Spleen (tissue), 11 donors: ENCODE results near the gene CMC1. TPM values are rescaled to one million over a fixed set of nuclear protein-coding genes. Genes with fewer than 3 reads are reported as not detected.

Source experiments
- DNase-seq: peaks from one replicate; pipeline ENCODE4 v3.0.0-alpha.2; 2020
- H3K27ac ChIP-seq, 8 donors: fragments of 200-600 bp; sonication (generic) in 7 of 8; 1 replicate in 4 of 8; 2 replicates in 4 of 8; pipeline versions ENCODE4 v1.5.0 to v1.8.0; 2016 to 2021; ENCODE audit warnings: inconsistent platforms in 4 of 8, mild to moderate bottlenecking in 4 of 8, moderate library complexity in 1 of 8
- H3K27me3 ChIP-seq, 7 donors: fragments of 200-600 bp; sonication (generic) in 6 of 7; replicated peaks in 1 of 7; 1 replicate in 4 of 7; 2 replicates in 3 of 7; pipeline versions ENCODE4 v1.5.0 to v1.8.0; 2016 to 2021; ENCODE audit warnings: inconsistent platforms in 3 of 7, mild to moderate bottlenecking in 1 of 7
- H3K36me3 ChIP-seq, 6 donors: fragments of 200-600 bp; sonication (generic) in 5 of 6; 1 replicate in 4 of 6; 2 replicates in 2 of 6; pipeline versions ENCODE4 v1.5.0 to v1.8.0; 2016 to 2021; ENCODE audit warnings: inconsistent platforms in 2 of 6
- H3K4me1 ChIP-seq, 6 donors: fragments of 200-600 bp; sonication (generic) in 5 of 6; 1 replicate in 3 of 6; 2 replicates in 3 of 6; pipeline versions ENCODE4 v1.5.0 to v1.8.0; 2016 to 2021; ENCODE audit warnings: inconsistent platforms in 3 of 6
- H3K4me3 ChIP-seq, 8 donors: fragments of 200-600 bp; sonication (generic) in 7 of 8; 1 replicate in 4 of 8; 2 replicates in 4 of 8; pipeline versions ENCODE4 v1.5.0 to v1.8.0; 2016 to 2021; ENCODE audit warnings: inconsistent platforms in 4 of 8, mild to moderate bottlenecking in 4 of 8, moderate library complexity in 2 of 8
- H3K9me3 ChIP-seq, 8 donors: fragments of 200-600 bp; sonication (generic) in 7 of 8; 1 replicate in 4 of 8; 2 replicates in 4 of 8; pipeline versions ENCODE4 v1.5.0 to v1.8.0; 2016 to 2021; ENCODE audit warnings: inconsistent platforms in 4 of 8
- POLR2A ChIP-seq, 3 donors: fragments of 450-650 bp; IDR thresholded peaks; one replicate each; pipeline ENCODE4 v1.5.1; 2017; ENCODE audit warnings: antibody characterized with exemption in 3 of 3, mild to moderate bottlenecking in 1 of 3
- POLR2AphosphoS5 ChIP-seq, 3 donors: sonication (generic); formaldehyde crosslinking; IDR thresholded peaks; one replicate each; pipeline ENCODE4 v1.5.1; 2017; ENCODE audit warnings: antibody characterized with exemption in 3 of 3
- WGBS, 5 donors: extraction: QIAGEN DNeasy Blood & Tissue Kit in 3 of 5; methylation state at CpG; one replicate each; pipeline versions ENCODE4 v1.1.5 to v1.1.7; 2013 to 2018; 5-methylcytosine and 5-hydroxymethylcytosine counted together
- intact Hi-C: fragments of 100-400 bp; cut with DNase I; formaldehyde crosslinking; loops from one replicate; pipeline ENCODE4 v1.15.0; 2023; ENCODE audit warnings: low total_unique reads
- polyA plus RNA-seq, 3 donors: library from polyadenylated mRNA; stranded (reverse); fragments of 200-250 nt; gene quantifications; one replicate each; pipeline ENCODE4 v1.2.1, GENCODE V29; 2013
- total RNA-seq, 7 donors: library from RNA; depleted of rRNA in 3 of 7; stranded (reverse); fragments of >200 nt in 3 of 7; fragmentation: NEBNext Ultra II Directional in 4 of 7; extraction: Animal tissue kit (Norgen Biotek cat#: 25700) in 4 of 7; gene quantifications; one replicate each; pipeline versions ENCODE4 v1.1.0 to v1.2.1, GENCODE V29; 2016 to 2021
- TF ChIP-seq, protein P1 (sequence below), 11 experiments: fragments of 200-600 bp in 7 of 11; fragments of 450-650 bp in 4 of 11; sonication (generic) in 4 of 11; IDR thresholded peaks in 8 of 11; conservative IDR thresholded peaks in 3 of 11; 1 replicate in 7 of 11; 2 replicates in 4 of 11; pipeline versions ENCODE4 v1.4.0 to v1.8.0; 2016 to 2021; ENCODE audit warnings: antibody characterized with exemption in 11 of 11, inconsistent platforms in 4 of 11, mild to moderate bottlenecking in 1 of 11
- donor health status: healthy with polysubstance abuse.
- donor health status: DM: no; HTN: no; CAD: no; lungs with moderate emphysema.
- donor health status: DM: no; HTN: no; CAD: no.
- donor health status: Bipolar disorder and iron deficiency.
- donor health status: healthy.
- donor health status: DM: no; HTN: no; CAD: no.
- donor health status: DM: yes; HTN: yes; CAD: no.

The CMC1 gene
- total and polyA plus RNA-seq, 10 donors, result 32.8 to 59.5 (median 39.9) TPM

DNA sequence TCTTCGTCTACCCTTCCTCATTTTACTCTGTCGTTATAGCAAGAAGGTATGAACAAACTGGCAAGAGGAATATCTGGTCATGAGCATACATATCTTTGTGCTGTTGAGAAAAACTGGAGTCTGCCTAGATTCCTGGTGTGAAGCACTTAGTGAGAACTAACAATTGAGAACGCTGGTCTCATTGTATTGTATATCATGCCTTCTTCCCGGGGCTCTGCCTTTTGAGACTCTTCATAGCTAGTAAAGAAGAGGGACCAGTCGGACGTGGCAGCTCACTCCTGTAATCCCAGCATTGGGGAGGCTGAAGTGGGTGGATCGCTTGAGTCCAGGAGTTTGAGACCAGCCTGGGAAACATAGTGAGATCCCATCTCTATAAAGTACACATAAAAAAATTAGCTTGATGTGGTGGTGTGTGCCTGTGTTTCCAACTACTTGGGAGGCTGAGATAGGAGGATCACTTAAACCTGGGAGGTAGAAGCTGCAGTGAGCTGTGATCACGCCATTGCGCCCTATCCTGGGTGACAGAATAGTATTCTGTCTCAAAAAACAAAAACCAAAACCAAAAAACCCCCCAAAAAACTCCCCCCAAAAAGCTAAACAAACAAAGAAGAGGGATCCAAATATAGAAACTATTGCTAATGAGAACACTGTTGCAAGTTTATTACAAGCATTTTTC, 11.8 kb downstream of the CMC1 start:
- TF ChIP-seq POLR2A (IDR thresholded peaks at IDR 0.05), result no peak
- TF ChIP-seq POLR2AphosphoS5 (IDR thresholded peaks at IDR 0.05), result no peak
- TF ChIP-seq, protein P1, sequence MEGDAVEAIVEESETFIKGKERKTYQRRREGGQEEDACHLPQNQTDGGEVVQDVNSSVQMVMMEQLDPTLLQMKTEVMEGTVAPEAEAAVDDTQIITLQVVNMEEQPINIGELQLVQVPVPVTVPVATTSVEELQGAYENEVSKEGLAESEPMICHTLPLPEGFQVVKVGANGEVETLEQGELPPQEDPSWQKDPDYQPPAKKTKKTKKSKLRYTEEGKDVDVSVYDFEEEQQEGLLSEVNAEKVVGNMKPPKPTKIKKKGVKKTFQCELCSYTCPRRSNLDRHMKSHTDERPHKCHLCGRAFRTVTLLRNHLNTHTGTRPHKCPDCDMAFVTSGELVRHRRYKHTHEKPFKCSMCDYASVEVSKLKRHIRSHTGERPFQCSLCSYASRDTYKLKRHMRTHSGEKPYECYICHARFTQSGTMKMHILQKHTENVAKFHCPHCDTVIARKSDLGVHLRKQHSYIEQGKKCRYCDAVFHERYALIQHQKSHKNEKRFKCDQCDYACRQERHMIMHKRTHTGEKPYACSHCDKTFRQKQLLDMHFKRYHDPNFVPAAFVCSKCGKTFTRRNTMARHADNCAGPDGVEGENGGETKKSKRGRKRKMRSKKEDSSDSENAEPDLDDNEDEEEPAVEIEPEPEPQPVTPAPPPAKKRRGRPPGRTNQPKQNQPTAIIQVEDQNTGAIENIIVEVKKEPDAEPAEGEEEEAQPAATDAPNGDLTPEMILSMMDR (IDR thresholded peaks at IDR 0.05 in 8 of 11, conservative IDR thresholded peaks at IDR 0.05 in 3 of 11), result no peak
- H3K4me1 ChIP-seq, result peaks cover 0 to 57% (median 19%) of the 10 kb centered on the region in 6 donors
- no peak for DNase-seq
- no peaks in the 10 kb centered on the region for H3K9me3 ChIP-seq
- H3K36me3 ChIP-seq, result no peaks in the 10 kb centered on the region
- 85 to 91% (median 89%) methylated on average over 9 of the region's 9 CpGs for WGBS, 5 donors
- peak overlapping the region in 3 of 8 donors; percentile 53 to 57 (median 54) for H3K27ac ChIP-seq
- no peak overlapping the region for H3K4me3 ChIP-seq
- H3K27me3 ChIP-seq, result no peaks in the 10 kb centered on the region
- intact Hi-C loops, result no loop called here

DNA sequence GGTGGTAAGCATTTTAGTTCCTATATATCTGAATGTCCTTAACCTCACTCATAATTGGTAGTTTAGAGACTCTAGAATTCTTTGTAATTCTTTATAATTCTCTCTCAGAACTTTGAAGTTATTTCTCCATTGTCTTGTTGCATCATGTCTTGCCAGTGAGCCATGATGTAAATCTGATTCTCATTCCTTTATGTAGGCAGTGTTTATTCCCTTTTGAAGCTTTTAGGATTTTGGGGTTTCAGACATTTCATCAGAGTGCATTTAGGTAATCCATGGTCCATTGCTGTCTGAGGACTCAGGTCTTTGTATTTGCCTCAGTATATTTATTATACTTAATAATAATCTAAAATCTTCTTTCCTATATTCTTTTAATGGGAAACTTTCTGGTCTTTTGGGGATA, 20.6 kb downstream of the CMC1 start:
- no peak overlapping the region for H3K4me3 ChIP-seq
- no peaks in the 10 kb centered on the region for H3K4me1 ChIP-seq
- no peaks in the 10 kb centered on the region for H3K9me3 ChIP-seq
- TF ChIP-seq, protein P1 (IDR thresholded peaks at IDR 0.05 in 8 of 11, conservative IDR thresholded peaks at IDR 0.05 in 3 of 11), result no peak
- TF ChIP-seq POLR2AphosphoS5 (IDR thresholded peaks at IDR 0.05), result no peak
- no peaks in the 10 kb centered on the region for H3K27me3 ChIP-seq
- H3K27ac ChIP-seq, result no peak overlapping the region
- intact Hi-C loops, result no loop called here
- H3K36me3 ChIP-seq, result peaks cover 0 to 34% (median 0%) of the 10 kb centered on the region in 6 donors
- no peak for DNase-seq

DNA sequence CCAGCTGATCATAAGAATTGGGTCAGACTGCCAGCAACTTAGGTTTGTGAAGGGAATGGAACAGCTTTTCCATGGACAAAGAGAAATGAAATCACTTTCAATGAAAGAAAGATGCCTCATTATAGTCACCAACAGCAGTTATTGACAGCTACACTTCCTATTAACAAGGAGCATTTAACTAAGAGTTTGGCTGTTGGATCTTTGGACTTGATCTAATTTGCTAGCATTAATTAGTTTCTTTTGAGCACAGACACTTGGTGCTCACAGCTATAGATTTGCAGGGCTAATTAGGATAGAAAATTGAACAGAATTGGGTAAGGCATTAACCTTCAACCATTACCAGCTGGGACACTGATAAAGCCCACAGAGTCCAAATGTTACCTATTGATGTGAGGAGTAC, 24.2 kb downstream of the CMC1 start:
- Histone ChIP-seq H3K4me1 (no peaks in the 10 kb centered on the region), H3K36me3 (peaks cover 0 to 66% (median 6%) of the 10 kb centered on the region in 6 donors), H3K9me3 (peaks cover 0 to 12% (median 7%) of the 10 kb centered on the region in 8 donors), H3K27me3 (no peaks in the 10 kb centered on the region), H3K27ac (no peak overlapping the region), H3K4me3 (no peak overlapping the region)
- DNase-seq, result no peak
- intact Hi-C loops, result no loop called here
- TF ChIP-seq POLR2AphosphoS5 (IDR thresholded peaks at IDR 0.05), result no peak
- no peak for TF ChIP-seq POLR2A (IDR thresholded peaks at IDR 0.05)
- TF ChIP-seq, protein P1 (IDR thresholded peaks at IDR 0.05 in 8 of 11, conservative IDR thresholded peaks at IDR 0.05 in 3 of 11), result no peak

DNA sequence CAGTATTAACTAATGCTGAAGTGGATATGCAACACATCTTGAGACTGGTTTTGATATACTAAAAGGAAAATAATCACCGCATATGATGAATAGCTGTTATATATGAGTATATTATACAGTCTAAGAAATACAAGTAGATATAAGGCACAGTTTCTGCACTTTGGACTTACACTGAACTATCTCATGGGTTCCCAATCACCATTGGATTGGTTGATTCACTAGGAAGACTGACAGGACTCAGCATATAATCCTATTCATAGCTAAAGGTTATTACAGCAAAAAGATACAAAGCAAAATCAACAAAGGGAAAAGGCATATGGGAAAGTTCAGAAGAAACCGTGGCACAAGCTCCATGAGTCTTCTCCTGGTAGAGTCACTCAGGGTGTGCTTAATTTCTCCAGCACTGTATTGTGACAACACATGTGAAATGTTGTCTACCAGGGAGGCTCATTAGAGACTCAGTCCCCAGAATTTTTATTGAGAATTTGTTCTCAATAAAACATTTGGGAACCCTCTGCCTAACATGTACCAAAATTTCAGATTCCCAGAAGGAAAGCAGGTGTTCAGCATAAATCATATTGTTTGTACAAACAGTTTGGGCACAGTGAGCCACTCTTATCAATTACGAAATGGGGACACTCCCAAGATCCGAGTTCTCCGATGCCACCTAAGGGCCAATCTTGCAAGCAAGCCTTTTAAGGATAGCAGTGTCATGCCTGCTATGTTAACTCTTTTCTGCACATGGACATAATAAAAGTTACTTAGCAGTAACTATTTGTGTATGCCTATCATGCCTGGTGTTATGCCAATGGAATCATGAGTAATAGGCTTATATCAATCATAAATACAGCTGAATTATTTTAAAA, 26.8 kb downstream of the CMC1 start:
- Histone ChIP-seq H3K27ac (no peak overlapping the region), H3K9me3 (peaks cover 0 to 31% (median 25%) of the 10 kb centered on the region in 8 donors), H3K4me3 (no peak overlapping the region), H3K27me3 (no peaks in the 10 kb centered on the region), H3K36me3 (peaks cover 0 to 90% (median 18%) of the 10 kb centered on the region in 6 donors), H3K4me1 (no peaks in the 10 kb centered on the region)
- TF ChIP-seq, protein P1 (IDR thresholded peaks at IDR 0.05 in 8 of 11, conservative IDR thresholded peaks at IDR 0.05 in 3 of 11), result no peak
- TF ChIP-seq POLR2A (IDR thresholded peaks at IDR 0.05) (no peak), POLR2AphosphoS5 (IDR thresholded peaks at IDR 0.05) (no peak)
- intact Hi-C loops, result no loop called here
- 75 to 84% (median 83%) methylated on average over 5 of the region's 5 CpGs for WGBS, 5 donors
- DNase-seq, result no peak
